Activated naive CD8-positive, alpha-beta T cell treated with anti-CD3 and anti-CD28 coated beads, Interleukin-2, amount 10 ng/mL, durations not matched to agents 7 days and 5 days (primary cell): ENCODE results near the gene CPLANE2. TPM values are rescaled to one million over a fixed set of nuclear protein-coding genes. Genes with fewer than 3 reads are reported as not detected.
"Not testable (repeated sequence)": the region's sequence is repeated elsewhere in the genome, so short reads cannot be mapped to it uniquely, and the experiment has no call there.

Source experiments
- ATAC-seq: fragments of 150-1000 bp; cut with Tn5 transposase; one replicate; pipeline ENCODE4 v1.10.0; 2021; ENCODE audit warnings: low read depth, moderate library complexity
- POLR2A ChIA-PET: fragments of 350-600 bp; sonication (Branson Sonifier 250); formaldehyde crosslinking; loops from one replicate; lab custom pipeline; 2021; ENCODE audit warnings: antibody characterized with exemption; lab: Charles Lee
- DNase-seq: peaks from one replicate; pipeline ENCODE4 v3.0.0; 2021
- H3K27ac Mint-ChIP-seq: one replicate; pipeline ENCODE4 v1.8.0; 2022; ENCODE audit warnings: mild to moderate bottlenecking, mixed read lengths
- H3K27me3 Mint-ChIP-seq: one replicate; pipeline ENCODE4 v1.8.0; 2022; ENCODE audit warnings: mild to moderate bottlenecking, moderate library complexity, mixed read lengths
- H3K36me3 Mint-ChIP-seq: one replicate; pipeline ENCODE4 v1.8.0; 2021; ENCODE audit warnings: mild to moderate bottlenecking, mixed read lengths
- H3K4me1 Mint-ChIP-seq: one replicate; pipeline ENCODE4 v1.8.0; 2021; ENCODE audit warnings: mixed read lengths
- H3K4me3 Mint-ChIP-seq: one replicate; pipeline ENCODE4 v1.8.0; 2022; ENCODE audit warnings: mild to moderate bottlenecking, moderate library complexity, mixed read lengths
- H3K9me3 Mint-ChIP-seq: one replicate; pipeline ENCODE4 v1.8.0; 2021; ENCODE audit warnings: mixed read lengths
- total RNA-seq, 2 experiments: library from RNA; stranded (reverse); gene quantifications; one replicate each; pipeline ENCODE4 v1.2.3, GENCODE V29; 2021

The CPLANE2 gene
- 1 to 10 TPM; 6.8 to 7.3 TPM for total RNA-seq

- DNase-seq: peak; percentile 97
- H3K4me3 Mint-ChIP-seq: peak within 1 kb of the TSS; percentile 93
- POLR2A ChIA-PET: interaction anchor here (1.4 to 3.0 kb wide), 3 partner anchors 20 to 30 kb away, joined by 7 to 12 read pairs (median 9); no protein-coding TSS in a partner anchor
- ATAC-seq: peak; percentile 90
- no peaks in the 10 kb centered on the region for H3K27me3 Mint-ChIP-seq
- no peaks in the 10 kb centered on the region for H3K36me3 Mint-ChIP-seq
- H3K4me1 Mint-ChIP-seq: peaks cover 22% of the 10 kb centered on the region
- peak within 1 kb of the TSS; percentile 87 for H3K27ac Mint-ChIP-seq
- no peaks in the 10 kb centered on the region for H3K9me3 Mint-ChIP-seq
Observed at GRCh38 chr1:16236511-16237342, at the start of gene CPLANE2. Gene CPLANE2, minus strand, starts transcription at chr1:16237183. Its CDS starts 441 bp downstream, at chr1:16236742.

GRCh38 chr1:16286122-16286521 is 49.1 kb upstream of the CPLANE2 start:
- H3K9me3 Mint-ChIP-seq: no peaks in the 10 kb centered on the region
- H3K27me3 Mint-ChIP-seq: no peaks in the 10 kb centered on the region
- no peak for ATAC-seq
- H3K27ac Mint-ChIP-seq: no peak overlapping the region
- H3K36me3 Mint-ChIP-seq: peaks cover 16% of the 10 kb centered on the region
- peaks cover 5% of the 10 kb centered on the region for H3K4me1 Mint-ChIP-seq
- DNase-seq: no peak
- H3K4me3 Mint-ChIP-seq: no peak overlapping the region
- POLR2A ChIA-PET: no interaction called here

GRCh38 chr1:16281765-16282164 is 44.8 kb upstream of the CPLANE2 start:
- Mint-ChIP-seq H3K4me1 (peaks cover 5% of the 10 kb centered on the region), H3K4me3 (no peak overlapping the region), H3K27me3 (no peaks in the 10 kb centered on the region), H3K27ac (no peak overlapping the region), H3K36me3 (peaks cover 6% of the 10 kb centered on the region), H3K9me3 (no peaks in the 10 kb centered on the region)
- DNase-seq (no peak), ATAC-seq (no peak)
- POLR2A ChIA-PET: no interaction called here

- no peaks in the 10 kb centered on the region for H3K27me3 Mint-ChIP-seq
- no peaks in the 10 kb centered on the region for H3K9me3 Mint-ChIP-seq
- no peak overlapping the region for H3K4me3 Mint-ChIP-seq
- POLR2A ChIA-PET: no interaction called here
- peaks cover 6% of the 10 kb centered on the region for H3K36me3 Mint-ChIP-seq
- ATAC-seq (no peak), DNase-seq (no peak)
- H3K4me1 Mint-ChIP-seq: peaks cover 4% of the 10 kb centered on the region
- H3K27ac Mint-ChIP-seq: no peak overlapping the region
Observed at GRCh38 chr1:16279186-16279585, 42.2 kb upstream of the CPLANE2 start.

- H3K27me3 Mint-ChIP-seq: no peaks in the 10 kb centered on the region
Observed at GRCh38 chr1:16276302-16277030, 39.5 kb upstream of the CPLANE2 start.

GRCh38 chr1:16275591-16275990 is 38.6 kb upstream of the CPLANE2 start:
- no peak overlapping the region for H3K4me3 Mint-ChIP-seq
- POLR2A ChIA-PET: no interaction called here
- peaks cover 5% of the 10 kb centered on the region for H3K4me1 Mint-ChIP-seq
- peaks cover 11% of the 10 kb centered on the region for H3K36me3 Mint-ChIP-seq
- no peaks in the 10 kb centered on the region for H3K27me3 Mint-ChIP-seq
- H3K9me3 Mint-ChIP-seq: no peaks in the 10 kb centered on the region
- no peak overlapping the region for H3K27ac Mint-ChIP-seq
- no peak for DNase-seq
- ATAC-seq: no peak

More at GRCh38 chr1:16276302-16277030, 39.5 kb upstream of the CPLANE2 start:
- Mint-ChIP-seq H3K4me1 (peaks cover 3% of the 10 kb centered on the region), H3K36me3 (peaks cover 5% of the 10 kb centered on the region), H3K4me3 (no peak overlapping the region), H3K9me3 (no peaks in the 10 kb centered on the region), H3K27ac (no peak overlapping the region)
- POLR2A ChIA-PET: no interaction called here
- ATAC-seq: no peak
- no peak for DNase-seq

- no peak overlapping the region for H3K27ac Mint-ChIP-seq
- no peak for DNase-seq
- POLR2A ChIA-PET: no interaction called here
Observed at GRCh38 chr1:16267690-16268180, 30.8 kb upstream of the CPLANE2 start.

GRCh38 chr1:16266411-16267118 is 29.6 kb upstream of the CPLANE2 start:
- peaks cover 9% of the 10 kb centered on the region for H3K36me3 Mint-ChIP-seq
- H3K27ac Mint-ChIP-seq: no peak overlapping the region
- no peak overlapping the region for H3K4me3 Mint-ChIP-seq
- ATAC-seq (no peak), DNase-seq (no peak)
- H3K9me3 Mint-ChIP-seq: no peaks in the 10 kb centered on the region
- POLR2A ChIA-PET: no interaction called here
- no peaks in the 10 kb centered on the region for H3K27me3 Mint-ChIP-seq
- peaks cover 5% of the 10 kb centered on the region for H3K4me1 Mint-ChIP-seq

More at GRCh38 chr1:16267690-16268180, 30.8 kb upstream of the CPLANE2 start:
- Mint-ChIP-seq H3K27me3 (no peaks in the 10 kb centered on the region), H3K9me3 (no peaks in the 10 kb centered on the region), H3K4me3 (no peak overlapping the region), H3K36me3 (peaks cover 10% of the 10 kb centered on the region), H3K4me1 (peaks cover 5% of the 10 kb centered on the region)
- ATAC-seq: no peak

- Mint-ChIP-seq H3K4me3 (no peak overlapping the region), H3K27ac (no peak overlapping the region), H3K27me3 (no peaks in the 10 kb centered on the region), H3K36me3 (peaks cover 2% of the 10 kb centered on the region), H3K4me1 (peaks cover 6% of the 10 kb centered on the region), H3K9me3 (no peaks in the 10 kb centered on the region)
- POLR2A ChIA-PET: interaction anchor here (0.5 kb wide), 1 partner anchor 114 kb away, joined by 3 read pairs; no protein-coding TSS in a partner anchor
- DNase-seq: no peak
- no peak for ATAC-seq
Observed at GRCh38 chr1:16262067-16262466, 25.1 kb upstream of the CPLANE2 start.

- Mint-ChIP-seq H3K4me1 (peaks cover 4% of the 10 kb centered on the region), H3K4me3 (no peak overlapping the region)
- POLR2A ChIA-PET: no interaction called here
Observed at GRCh38 chr1:16260814-16261213, 23.8 kb upstream of the CPLANE2 start.

GRCh38 chr1:16258591-16259135 is 21.7 kb upstream of the CPLANE2 start:
- Mint-ChIP-seq H3K9me3 (no peaks in the 10 kb centered on the region), H3K36me3 (peaks cover 2% of the 10 kb centered on the region), H3K27ac (no peak overlapping the region), H3K27me3 (no peaks in the 10 kb centered on the region), H3K4me1 (peaks cover 10% of the 10 kb centered on the region), H3K4me3 (no peak overlapping the region)
- ATAC-seq (no peak), DNase-seq (no peak)
- POLR2A ChIA-PET: no interaction called here

More at GRCh38 chr1:16260814-16261213, 23.8 kb upstream of the CPLANE2 start:
- Mint-ChIP-seq H3K9me3 (no peaks in the 10 kb centered on the region), H3K27ac (no peak overlapping the region), H3K36me3 (peaks cover 2% of the 10 kb centered on the region), H3K27me3 (no peaks in the 10 kb centered on the region)
- ATAC-seq (no peak), DNase-seq (no peak)

GRCh38 chr1:16257968-16258367 is 21.0 kb upstream of the CPLANE2 start:
- no peak for ATAC-seq
- Mint-ChIP-seq H3K27ac (no peak overlapping the region), H3K9me3 (no peaks in the 10 kb centered on the region), H3K27me3 (no peaks in the 10 kb centered on the region), H3K4me1 (peaks cover 10% of the 10 kb centered on the region), H3K4me3 (no peak overlapping the region), H3K36me3 (peaks cover 2% of the 10 kb centered on the region)
- POLR2A ChIA-PET: no interaction called here
- no peak for DNase-seq

GRCh38 chr1:16257556-16257955 is 20.6 kb upstream of the CPLANE2 start:
- H3K4me3 Mint-ChIP-seq, DNase-seq, H3K9me3 Mint-ChIP-seq, H3K27me3 Mint-ChIP-seq, POLR2A ChIA-PET, ATAC-seq, H3K27ac Mint-ChIP-seq, H3K4me1 Mint-ChIP-seq, H3K36me3 Mint-ChIP-seq: not testable (repeated sequence)
